GM12801 (cell line): ENCODE measurements around the gene LAMC3.

ENCODE experiments used
- TF ChIP-seq, protein P1 (sequence below): IDR thresholded peaks from one replicate; pipeline ENCODE4 v1.5.1; 2011; ENCODE audit warnings: control low read depth; ENCODE audit not compliant: insufficient read length; ENCODE audit errors: extremely low read depth

LAMC3 gene

GRCh38 chr9:131048820-131049219, 39.8 kb downstream of the LAMC3 start:
- TF ChIP-seq, protein P1, sequence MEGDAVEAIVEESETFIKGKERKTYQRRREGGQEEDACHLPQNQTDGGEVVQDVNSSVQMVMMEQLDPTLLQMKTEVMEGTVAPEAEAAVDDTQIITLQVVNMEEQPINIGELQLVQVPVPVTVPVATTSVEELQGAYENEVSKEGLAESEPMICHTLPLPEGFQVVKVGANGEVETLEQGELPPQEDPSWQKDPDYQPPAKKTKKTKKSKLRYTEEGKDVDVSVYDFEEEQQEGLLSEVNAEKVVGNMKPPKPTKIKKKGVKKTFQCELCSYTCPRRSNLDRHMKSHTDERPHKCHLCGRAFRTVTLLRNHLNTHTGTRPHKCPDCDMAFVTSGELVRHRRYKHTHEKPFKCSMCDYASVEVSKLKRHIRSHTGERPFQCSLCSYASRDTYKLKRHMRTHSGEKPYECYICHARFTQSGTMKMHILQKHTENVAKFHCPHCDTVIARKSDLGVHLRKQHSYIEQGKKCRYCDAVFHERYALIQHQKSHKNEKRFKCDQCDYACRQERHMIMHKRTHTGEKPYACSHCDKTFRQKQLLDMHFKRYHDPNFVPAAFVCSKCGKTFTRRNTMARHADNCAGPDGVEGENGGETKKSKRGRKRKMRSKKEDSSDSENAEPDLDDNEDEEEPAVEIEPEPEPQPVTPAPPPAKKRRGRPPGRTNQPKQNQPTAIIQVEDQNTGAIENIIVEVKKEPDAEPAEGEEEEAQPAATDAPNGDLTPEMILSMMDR = no peak

DNA sequence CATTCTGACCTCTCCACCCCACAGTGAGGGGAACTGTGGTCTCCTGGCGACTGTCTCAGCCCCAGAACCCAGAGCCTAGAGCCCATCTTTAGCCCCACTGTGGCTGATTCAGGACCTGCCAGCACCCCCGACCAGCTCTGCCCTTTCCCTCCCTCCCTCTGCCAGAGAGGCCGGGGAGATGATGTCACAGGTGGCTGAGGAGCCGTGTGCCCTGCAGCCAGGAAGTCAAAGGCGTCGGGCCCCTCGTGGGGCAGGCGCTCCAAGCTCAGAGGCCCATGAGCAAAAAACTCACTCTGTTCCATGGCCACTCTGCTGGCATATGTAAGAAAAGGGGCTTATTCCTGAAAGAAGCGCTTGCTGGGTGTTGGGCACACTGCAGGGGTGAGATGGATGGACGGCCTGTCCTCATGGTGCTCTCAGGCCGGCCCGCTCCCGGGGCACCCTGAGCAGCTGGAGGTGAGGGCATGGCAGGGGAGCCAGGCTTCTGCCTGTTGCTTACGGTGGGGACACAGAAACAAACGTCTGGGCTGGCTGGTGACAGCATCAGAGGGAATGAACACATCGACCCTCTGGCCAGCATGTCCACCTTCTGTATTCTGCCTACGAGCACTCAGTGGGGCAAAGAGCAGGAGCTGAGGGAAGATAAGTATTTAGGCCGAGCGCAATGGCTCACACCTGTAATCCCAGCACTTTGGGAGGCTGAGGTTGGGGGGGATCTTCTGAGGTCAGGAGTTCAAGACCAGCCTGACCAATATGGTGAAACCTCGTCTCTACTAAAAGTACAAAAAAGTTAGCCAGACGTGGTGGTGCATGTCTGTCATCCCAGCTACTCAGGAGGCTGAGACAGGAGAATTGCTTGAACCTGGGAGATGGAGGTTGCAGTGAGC, 41.1 kb downstream of the LAMC3 start:
- TF ChIP-seq, protein P1 = no peak

GRCh38 chr9:131050831-131051230, 41.9 kb downstream of the LAMC3 start:
- TF ChIP-seq, protein P1 = no peak

GRCh38 chr9:131051592-131052517, 42.9 kb downstream of the LAMC3 start:
- TF ChIP-seq, protein P1 = no peak

GRCh38 chr9:131053896-131054295, 44.9 kb downstream of the LAMC3 start:
- TF ChIP-seq, protein P1 = no peak

DNA sequence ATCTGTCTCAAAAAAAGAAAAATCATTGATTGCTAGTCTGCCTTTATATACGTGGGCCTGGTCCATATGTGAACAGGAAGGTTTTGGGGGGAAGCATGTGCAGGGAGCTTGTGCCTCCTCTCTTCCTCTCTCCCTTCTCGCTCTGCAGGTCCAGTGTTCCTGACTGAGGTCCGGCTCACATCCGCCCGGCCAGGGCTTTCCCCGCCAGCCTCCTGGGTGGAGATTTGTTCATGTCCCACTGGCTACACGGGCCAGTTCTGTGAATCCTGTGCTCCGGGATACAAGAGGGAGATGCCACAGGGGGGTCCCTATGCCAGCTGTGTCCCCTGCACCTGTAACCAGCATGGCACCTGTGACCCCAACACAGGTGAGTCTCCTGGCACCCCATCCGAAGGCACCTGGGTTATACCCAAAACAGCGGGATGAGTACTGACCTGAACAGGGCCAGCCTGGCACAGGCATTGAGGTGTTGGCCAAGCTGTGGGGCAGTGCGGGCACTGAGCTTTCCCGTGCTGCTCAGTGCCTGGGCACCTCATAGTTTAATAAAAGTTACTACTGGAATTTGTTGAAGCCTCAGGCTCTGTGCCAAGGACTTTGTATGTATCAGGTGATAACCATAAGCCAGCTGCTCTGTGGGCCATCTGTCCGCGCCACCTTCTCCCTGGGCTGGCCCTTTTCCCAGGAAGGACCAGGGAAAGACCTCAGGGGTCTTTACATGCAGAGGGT, 48.0 kb downstream of the LAMC3 start:
- TF ChIP-seq, protein P1 = no peak
